Glutamatergic neuron (in vitro differentiated cells): ENCODE data around the gene PANK4. TPM values are rescaled to one million over a fixed set of nuclear protein-coding genes. Genes with fewer than 3 reads are reported as not detected.

Experiments
- DNase-seq: peaks from one replicate; pipeline ENCODE4 v3.0.0; 2022
- H3K27ac Mint-ChIP-seq: one replicate; pipeline ENCODE4 v1.8.0; 2020; ENCODE audit warnings: mild to moderate bottlenecking, mixed read lengths, inconsistent platforms; ENCODE audit not compliant: unreplicated experiment
- H3K27me3 Mint-ChIP-seq: one replicate; pipeline ENCODE4 v1.8.0; 2020; ENCODE audit warnings: mild to moderate bottlenecking, moderate library complexity, mixed read lengths, inconsistent platforms; ENCODE audit not compliant: unreplicated experiment
- H3K36me3 Mint-ChIP-seq: one replicate; pipeline ENCODE4 v1.8.0; 2020; ENCODE audit warnings: mild to moderate bottlenecking, mixed read lengths, inconsistent platforms; ENCODE audit not compliant: unreplicated experiment
- H3K4me1 Mint-ChIP-seq: one replicate; pipeline ENCODE4 v1.8.0; 2020; ENCODE audit warnings: mild to moderate bottlenecking, low read depth, mixed read lengths, inconsistent platforms; ENCODE audit not compliant: unreplicated experiment
- H3K4me3 Mint-ChIP-seq: one replicate; pipeline ENCODE4 v1.8.0; 2020; ENCODE audit warnings: mild to moderate bottlenecking, mixed read lengths, inconsistent platforms; ENCODE audit not compliant: unreplicated experiment
- H3K9me3 Mint-ChIP-seq: one replicate; pipeline ENCODE4 v1.8.0; 2020; ENCODE audit warnings: mild to moderate bottlenecking, moderate library complexity, mixed read lengths, inconsistent platforms; ENCODE audit not compliant: unreplicated experiment
- total RNA-seq: library from RNA; stranded (reverse); fragmentation: NEBNext Ultra II Directional; extraction: Animal tissue kit (Norgen Biotek cat#: 25700); gene quantifications from one replicate; pipeline ENCODE4 v1.2.1, GENCODE V29; 2021; ENCODE audit not compliant: unreplicated experiment
- TF ChIP-seq, protein P1 (sequence below): fragments of 200-600 bp; sonication (generic); IDR thresholded peaks from one replicate; pipeline ENCODE4 v1.5.0; 2021; ENCODE audit not compliant: partially characterized antibody, unreplicated experiment

Gene PANK4
- total RNA-seq, 1 donor from 2014 or later, result 58.5 TPM

GRCh38 chr1:2469103-2469940 is 57.1 kb downstream of the PANK4 start:
- Mint-ChIP-seq H3K4me3 (no peak overlapping the region), H3K9me3 (peaks cover 2% of the 10 kb centered on the region), H3K27ac (peak overlapping the region; percentile 70), H3K27me3 (peaks cover 10% of the 10 kb centered on the region), H3K4me1 (peaks cover 13% of the 10 kb centered on the region), H3K36me3 (no peaks in the 10 kb centered on the region)
- TF ChIP-seq, protein P1, sequence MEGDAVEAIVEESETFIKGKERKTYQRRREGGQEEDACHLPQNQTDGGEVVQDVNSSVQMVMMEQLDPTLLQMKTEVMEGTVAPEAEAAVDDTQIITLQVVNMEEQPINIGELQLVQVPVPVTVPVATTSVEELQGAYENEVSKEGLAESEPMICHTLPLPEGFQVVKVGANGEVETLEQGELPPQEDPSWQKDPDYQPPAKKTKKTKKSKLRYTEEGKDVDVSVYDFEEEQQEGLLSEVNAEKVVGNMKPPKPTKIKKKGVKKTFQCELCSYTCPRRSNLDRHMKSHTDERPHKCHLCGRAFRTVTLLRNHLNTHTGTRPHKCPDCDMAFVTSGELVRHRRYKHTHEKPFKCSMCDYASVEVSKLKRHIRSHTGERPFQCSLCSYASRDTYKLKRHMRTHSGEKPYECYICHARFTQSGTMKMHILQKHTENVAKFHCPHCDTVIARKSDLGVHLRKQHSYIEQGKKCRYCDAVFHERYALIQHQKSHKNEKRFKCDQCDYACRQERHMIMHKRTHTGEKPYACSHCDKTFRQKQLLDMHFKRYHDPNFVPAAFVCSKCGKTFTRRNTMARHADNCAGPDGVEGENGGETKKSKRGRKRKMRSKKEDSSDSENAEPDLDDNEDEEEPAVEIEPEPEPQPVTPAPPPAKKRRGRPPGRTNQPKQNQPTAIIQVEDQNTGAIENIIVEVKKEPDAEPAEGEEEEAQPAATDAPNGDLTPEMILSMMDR, result no peak
- no peak for DNase-seq

DNA sequence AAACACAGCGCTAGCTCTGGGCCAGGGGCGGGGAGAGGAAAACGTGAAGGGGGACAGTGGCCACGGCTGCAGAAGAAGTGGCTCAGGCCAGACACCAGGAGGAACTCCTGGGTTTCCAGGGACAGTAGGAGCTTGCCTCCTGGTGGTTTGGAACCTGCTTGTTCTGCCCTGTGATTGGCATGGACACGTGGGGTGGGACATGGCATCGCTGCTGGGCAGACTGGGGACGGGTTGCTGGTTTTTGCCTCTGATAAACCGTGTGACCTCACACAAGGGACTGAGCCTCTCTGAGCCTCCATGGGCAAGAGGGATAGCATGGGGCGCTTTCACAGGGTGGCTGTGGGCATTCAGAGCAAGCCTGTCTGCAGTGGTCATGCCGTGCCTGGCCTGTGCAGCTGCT is 57.9 kb downstream of the PANK4 start:
- Mint-ChIP-seq H3K27ac (peak overlapping the region; percentile 72), H3K27me3 (peaks cover 12% of the 10 kb centered on the region), H3K4me3 (peak overlapping the region; percentile 82), H3K4me1 (peaks cover 16% of the 10 kb centered on the region), H3K36me3 (no peaks in the 10 kb centered on the region), H3K9me3 (peaks cover 2% of the 10 kb centered on the region)
- TF ChIP-seq, protein P1, result no peak
- DNase-seq, result no peak

DNA sequence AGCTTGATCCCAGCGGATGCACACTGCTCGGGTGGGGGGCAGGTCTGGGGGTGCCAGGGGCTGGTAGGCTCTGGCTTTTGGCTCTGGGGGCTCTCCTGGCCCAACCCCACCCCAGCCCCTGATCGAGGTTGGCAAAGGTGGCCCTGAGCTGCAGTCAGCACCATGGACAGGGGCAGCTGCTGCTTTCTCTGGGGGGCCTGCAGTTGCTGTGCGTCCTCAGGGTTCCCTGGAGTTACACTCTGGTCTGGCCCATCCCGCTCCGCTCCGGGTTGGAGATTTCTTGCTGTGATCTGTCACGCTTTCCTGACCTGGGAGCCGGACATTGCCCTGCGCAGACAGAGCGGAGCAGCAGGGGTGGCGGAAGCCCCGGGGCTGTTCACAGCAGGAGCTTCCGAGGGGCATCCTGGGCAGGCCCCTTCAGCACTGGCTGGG is 58.3 kb downstream of the PANK4 start:
- Mint-ChIP-seq H3K36me3 (no peaks in the 10 kb centered on the region), H3K4me3 (peak overlapping the region; percentile 82), H3K4me1 (peaks cover 16% of the 10 kb centered on the region), H3K27me3 (peaks cover 12% of the 10 kb centered on the region), H3K9me3 (peaks cover 2% of the 10 kb centered on the region), H3K27ac (no peak overlapping the region)
- no peak for DNase-seq
- TF ChIP-seq, protein P1, result no peak

DNA sequence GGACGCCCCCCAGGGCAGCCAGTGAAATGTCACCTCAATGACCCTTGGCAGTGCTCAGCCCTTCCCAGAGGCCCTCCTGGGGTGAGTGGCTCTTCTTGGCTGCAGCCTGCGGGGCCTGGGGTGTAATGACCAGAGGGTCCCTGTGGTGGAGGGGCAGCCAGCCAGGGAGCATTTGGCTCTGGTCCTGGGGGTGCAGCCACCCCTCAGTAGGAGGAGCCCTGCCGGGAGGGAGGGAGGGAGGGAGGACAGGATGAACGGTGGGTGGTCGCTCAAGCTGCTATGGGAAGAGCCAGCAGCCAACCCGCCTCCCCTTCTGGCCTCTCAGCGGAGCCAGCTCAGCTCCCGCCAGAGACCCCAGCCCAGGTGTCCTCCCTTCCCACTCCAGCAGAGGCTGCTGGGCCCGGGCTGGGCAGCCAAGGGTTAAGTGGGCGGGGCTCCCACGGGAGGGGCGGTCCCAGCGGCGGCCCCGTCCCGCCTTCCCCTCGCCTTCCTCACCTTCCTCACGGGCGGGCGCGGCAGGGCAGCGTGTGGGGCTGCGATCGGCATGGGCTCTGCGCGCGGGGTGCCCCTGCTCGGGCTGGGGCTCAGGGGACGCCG is 59.3 kb downstream of the PANK4 start:
- H3K9me3 Mint-ChIP-seq, result peaks cover 3% of the 10 kb centered on the region
- H3K36me3 Mint-ChIP-seq, result no peaks in the 10 kb centered on the region
- peak; percentile 88 for DNase-seq
- no peak overlapping the region for H3K4me3 Mint-ChIP-seq
- peaks cover 7% of the 10 kb centered on the region for H3K27me3 Mint-ChIP-seq
- H3K4me1 Mint-ChIP-seq, result peaks cover 17% of the 10 kb centered on the region
- H3K27ac Mint-ChIP-seq, result no peak overlapping the region
- TF ChIP-seq, protein P1, result no peak

DNA sequence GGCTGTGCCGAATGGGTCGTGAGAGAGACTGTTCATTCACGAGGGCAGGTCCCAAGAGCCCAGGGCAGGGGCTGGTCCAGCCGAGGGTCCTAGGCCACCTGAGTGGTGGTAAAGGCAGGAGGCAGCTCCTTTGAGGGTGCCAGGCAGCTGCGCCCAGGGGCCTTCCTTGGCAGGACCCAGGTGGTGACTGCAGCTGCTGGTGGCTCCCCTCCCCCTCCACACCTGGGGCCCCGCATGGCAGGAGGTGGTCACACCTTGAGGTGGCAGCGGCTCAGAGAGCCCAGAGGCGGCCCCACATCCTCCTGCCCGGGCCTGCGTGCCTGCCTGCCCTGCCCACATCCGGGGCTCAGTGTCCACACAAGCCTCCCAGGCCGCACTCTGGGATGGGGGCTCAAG is 60.1 kb downstream of the PANK4 start:
- H3K4me1 Mint-ChIP-seq, result peaks cover 17% of the 10 kb centered on the region
- DNase-seq, result no peak
- TF ChIP-seq, protein P1, result no peak
- H3K9me3 Mint-ChIP-seq, result peaks cover 3% of the 10 kb centered on the region
- no peak overlapping the region for H3K4me3 Mint-ChIP-seq
- peaks cover 7% of the 10 kb centered on the region for H3K27me3 Mint-ChIP-seq
- no peak overlapping the region for H3K27ac Mint-ChIP-seq
- no peaks in the 10 kb centered on the region for H3K36me3 Mint-ChIP-seq
